VCaP (cell line): ENCODE data around the gene ADAMTS14.

Source experiments
- H3K27ac ChIP-seq: fragments of 450-650 bp; 2 replicates; pipeline ENCODE4 v1.5.1; 2017
- CTCF ChIP-seq: fragments of 450-650 bp; conservative IDR thresholded peaks from 2 replicates; pipeline ENCODE4 v1.5.1; 2017; ENCODE audit warnings: mild to moderate bottlenecking, moderate library complexity

ADAMTS14 gene

GRCh38 chr10:70647086-70647485 is 25.2 kb upstream of the ADAMTS14 start:
- TF ChIP-seq CTCF, result no peak
- H3K27ac ChIP-seq, result no peak overlapping the region

- H3K27ac ChIP-seq, result no peak overlapping the region
- no peak for TF ChIP-seq CTCF
These were observed 23.9 kb upstream of the ADAMTS14 start for GRCh38 chr10:70648427-70648826.

GRCh38 chr10:70649526-70649925 is 22.8 kb upstream of the ADAMTS14 start:
- no peak for TF ChIP-seq CTCF
- H3K27ac ChIP-seq, result no peak overlapping the region

GRCh38 chr10:70650104-70650503 is 22.2 kb upstream of the ADAMTS14 start:
- no peak overlapping the region for H3K27ac ChIP-seq
- TF ChIP-seq CTCF, result no peak

- no peak overlapping the region for H3K27ac ChIP-seq
- TF ChIP-seq CTCF, result no peak
These were observed 21.6 kb upstream of the ADAMTS14 start for GRCh38 chr10:70650718-70651117.

- no peak for TF ChIP-seq CTCF
- no peak overlapping the region for H3K27ac ChIP-seq
These were observed 20.6 kb upstream of the ADAMTS14 start for GRCh38 chr10:70651661-70652060.

- H3K27ac ChIP-seq, result no peak overlapping the region
- no peak for TF ChIP-seq CTCF
These were observed 19.3 kb upstream of the ADAMTS14 start for GRCh38 chr10:70652761-70653657.
